ENCODE measurements around the gene HGFAC.

GRCh38 chr4:3410401-3411135, 31.2 kb upstream of the HGFAC start:
- TF ChIP-seq MAX (IDR thresholded peaks at IDR 0.05), result no peak
- TF ChIP-seq TAF1 (IDR thresholded peaks at IDR 0.05; ENCODE audit: low read depth), result no peak
- TF ChIP-seq CEBPB (IDR thresholded peaks at IDR 0.05), result no peak
